Fibroblast of mammary gland (primary cell): Measurements from ENCODE around the gene PPP6R2.
A peak's percentile ranks its signal among the peaks of the same experiment; 100 is the strongest.

ENCODE experiments used
- DNase-seq: peaks from one replicate; pipeline ENCODE4 v3.0.0-alpha.2; 2010; ENCODE audit warnings: low read depth
- H3K4me3 ChIP-seq: 2 replicates; pipeline ENCODE4 v1.5.1; 2011; ENCODE audit warnings: low read depth, mild to moderate bottlenecking, low read length, moderate library complexity; ENCODE audit not compliant: control insufficient read depth
- TF ChIP-seq, protein P1 (sequence below): conservative IDR thresholded peaks from 2 replicates; pipeline ENCODE4 v1.5.1; 2011; ENCODE audit warnings: low read depth, low read length, inconsistent platforms; ENCODE audit not compliant: control insufficient read depth, insufficient read depth

Gene PPP6R2

DNA sequence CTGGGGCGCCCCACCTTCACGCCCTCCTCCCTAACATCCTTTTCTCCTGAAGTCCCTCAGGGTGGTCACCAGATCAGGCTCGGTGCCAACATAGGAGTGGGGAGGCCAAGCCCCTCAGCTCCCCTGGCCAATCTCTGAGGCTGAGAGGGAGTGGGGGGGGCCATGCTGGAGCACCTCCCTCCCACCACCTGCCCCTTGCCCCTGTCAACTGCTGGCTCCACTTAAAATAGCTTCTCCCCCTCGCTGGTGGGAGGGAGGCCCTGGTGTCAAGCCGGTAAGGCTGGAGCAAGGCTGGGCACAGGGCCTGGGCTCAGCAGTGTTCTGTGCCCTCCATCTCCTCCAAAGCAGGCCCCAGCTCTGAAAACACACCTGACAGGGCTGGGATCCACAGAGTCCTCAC, 40.6 kb upstream of the PPP6R2 start:
- no peak for DNase-seq
- H3K4me3 ChIP-seq: no peak overlapping the region
- TF ChIP-seq, protein P1, sequence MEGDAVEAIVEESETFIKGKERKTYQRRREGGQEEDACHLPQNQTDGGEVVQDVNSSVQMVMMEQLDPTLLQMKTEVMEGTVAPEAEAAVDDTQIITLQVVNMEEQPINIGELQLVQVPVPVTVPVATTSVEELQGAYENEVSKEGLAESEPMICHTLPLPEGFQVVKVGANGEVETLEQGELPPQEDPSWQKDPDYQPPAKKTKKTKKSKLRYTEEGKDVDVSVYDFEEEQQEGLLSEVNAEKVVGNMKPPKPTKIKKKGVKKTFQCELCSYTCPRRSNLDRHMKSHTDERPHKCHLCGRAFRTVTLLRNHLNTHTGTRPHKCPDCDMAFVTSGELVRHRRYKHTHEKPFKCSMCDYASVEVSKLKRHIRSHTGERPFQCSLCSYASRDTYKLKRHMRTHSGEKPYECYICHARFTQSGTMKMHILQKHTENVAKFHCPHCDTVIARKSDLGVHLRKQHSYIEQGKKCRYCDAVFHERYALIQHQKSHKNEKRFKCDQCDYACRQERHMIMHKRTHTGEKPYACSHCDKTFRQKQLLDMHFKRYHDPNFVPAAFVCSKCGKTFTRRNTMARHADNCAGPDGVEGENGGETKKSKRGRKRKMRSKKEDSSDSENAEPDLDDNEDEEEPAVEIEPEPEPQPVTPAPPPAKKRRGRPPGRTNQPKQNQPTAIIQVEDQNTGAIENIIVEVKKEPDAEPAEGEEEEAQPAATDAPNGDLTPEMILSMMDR: no peak

GRCh38 chr22:50303515-50303847, 39.6 kb upstream of the PPP6R2 start:
- H3K4me3 ChIP-seq: no peak overlapping the region
- no peak for DNase-seq
- TF ChIP-seq, protein P1: no peak

GRCh38 chr22:50303848-50304527, 39.1 kb upstream of the PPP6R2 start:
- TF ChIP-seq, protein P1: no peak
- H3K4me3 ChIP-seq: no peak overlapping the region
- DNase-seq: peak; percentile 19

DNA sequence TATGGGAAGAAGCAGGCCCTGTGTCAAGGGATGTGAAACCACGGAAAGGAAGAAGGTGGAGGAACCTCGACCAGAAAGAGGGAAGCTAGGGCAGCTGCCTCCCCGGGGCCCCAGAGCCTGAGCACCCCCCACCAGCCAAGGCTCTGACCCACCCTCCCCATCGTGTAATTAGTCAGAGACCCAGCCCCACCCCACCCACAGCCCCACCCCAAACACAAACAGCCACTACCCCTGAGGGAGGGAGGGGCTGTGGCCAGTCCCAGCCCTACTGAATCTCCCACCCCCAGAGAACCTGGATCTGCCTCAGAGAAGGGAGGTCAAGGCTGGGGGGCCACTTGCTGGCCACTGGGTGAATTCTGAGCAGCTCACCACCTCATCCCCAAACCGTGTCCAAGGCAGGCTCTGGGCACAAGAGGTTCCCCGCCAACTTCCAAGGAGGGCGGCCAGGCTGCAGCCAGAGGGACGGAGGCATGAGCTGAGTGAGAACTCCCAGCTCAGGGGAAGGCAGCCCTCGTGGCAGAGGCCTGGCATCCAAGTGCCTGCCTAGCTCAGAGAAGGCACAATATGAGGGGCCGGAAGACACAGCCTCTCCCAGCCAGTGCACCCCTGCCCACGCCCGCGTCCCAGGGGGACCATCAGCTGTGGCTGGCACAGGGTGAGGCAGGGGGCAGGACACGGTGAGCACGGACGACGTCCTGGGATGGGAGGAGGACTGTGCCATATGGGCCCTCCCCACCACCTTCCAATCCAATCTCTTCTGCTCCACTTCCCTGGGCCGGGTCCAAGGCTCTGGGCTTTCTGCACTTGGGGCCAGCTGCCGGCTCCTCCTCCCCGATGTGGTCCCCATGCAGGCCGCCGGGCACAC, 38.4 kb upstream of the PPP6R2 start:
- H3K4me3 ChIP-seq: peak overlapping the region; percentile 4
- TF ChIP-seq, protein P1: no peak
- peak; percentile 46 for DNase-seq

DNA sequence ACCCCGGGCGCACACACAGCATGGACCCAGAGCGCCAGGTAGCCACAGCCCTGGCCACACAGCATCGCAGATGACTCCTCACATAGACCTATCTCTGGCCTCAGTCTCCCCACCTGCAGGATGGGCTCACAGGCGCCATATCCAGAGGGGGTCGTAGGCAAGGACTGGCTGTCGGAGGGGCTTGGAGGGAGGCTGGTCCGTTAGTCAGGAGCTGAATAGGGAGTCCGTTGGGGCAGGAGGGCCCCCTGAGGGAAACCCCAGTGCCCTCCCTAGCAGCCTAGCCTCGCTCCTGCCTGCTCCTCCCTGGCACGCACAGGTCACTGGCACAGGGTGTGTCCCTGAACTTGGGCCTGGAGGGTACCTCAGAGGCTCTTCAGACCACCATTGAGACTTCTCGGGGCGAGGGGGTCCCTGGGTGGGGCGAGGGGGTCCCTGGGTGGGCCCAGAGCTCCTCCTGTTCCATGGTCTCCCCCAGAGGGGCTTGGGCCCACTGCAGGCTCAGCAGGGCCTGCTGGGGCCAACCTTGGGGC, 37.7 kb upstream of the PPP6R2 start:
- no peak for DNase-seq
- peak overlapping the region; percentile 77 for H3K4me3 ChIP-seq
- TF ChIP-seq, protein P1: no peak

GRCh38 chr22:50305923-50306566, 37.1 kb upstream of the PPP6R2 start:
- TF ChIP-seq, protein P1: no peak
- H3K4me3 ChIP-seq: peak overlapping the region; percentile 77
- peak; percentile 94 for DNase-seq
